ENCODE data around the gene PIK3C2B.

DNA sequence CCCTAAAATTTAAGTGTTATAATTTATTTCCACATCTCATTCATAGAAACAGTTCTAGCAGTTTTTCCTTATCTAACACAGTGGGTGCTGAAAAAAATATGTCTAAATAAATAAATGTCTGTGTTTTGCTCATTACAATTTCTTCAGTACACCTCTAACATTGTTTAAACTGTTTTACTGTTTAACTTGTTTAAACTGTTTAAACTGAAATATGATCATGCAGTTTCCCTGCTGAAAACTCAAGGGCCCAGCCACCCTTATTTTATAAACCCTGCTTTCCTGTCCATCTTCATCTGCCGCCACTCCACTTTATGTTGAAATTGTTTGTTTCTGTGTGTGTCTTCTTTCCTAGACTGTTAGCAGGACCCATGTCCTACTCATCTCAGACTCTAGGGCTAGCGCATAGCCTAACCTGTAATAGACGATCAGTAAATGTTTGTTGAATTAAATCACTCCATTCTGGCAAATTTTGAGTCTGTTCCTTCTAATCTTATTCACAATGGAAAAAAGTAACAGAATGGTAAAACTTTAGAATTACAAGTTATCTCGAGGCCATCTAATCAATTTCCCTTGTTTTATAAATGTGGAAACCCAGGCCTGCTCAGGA lies 9.4 kb upstream of the PIK3C2B start:
- TF ChIP-seq, protein P1, sequence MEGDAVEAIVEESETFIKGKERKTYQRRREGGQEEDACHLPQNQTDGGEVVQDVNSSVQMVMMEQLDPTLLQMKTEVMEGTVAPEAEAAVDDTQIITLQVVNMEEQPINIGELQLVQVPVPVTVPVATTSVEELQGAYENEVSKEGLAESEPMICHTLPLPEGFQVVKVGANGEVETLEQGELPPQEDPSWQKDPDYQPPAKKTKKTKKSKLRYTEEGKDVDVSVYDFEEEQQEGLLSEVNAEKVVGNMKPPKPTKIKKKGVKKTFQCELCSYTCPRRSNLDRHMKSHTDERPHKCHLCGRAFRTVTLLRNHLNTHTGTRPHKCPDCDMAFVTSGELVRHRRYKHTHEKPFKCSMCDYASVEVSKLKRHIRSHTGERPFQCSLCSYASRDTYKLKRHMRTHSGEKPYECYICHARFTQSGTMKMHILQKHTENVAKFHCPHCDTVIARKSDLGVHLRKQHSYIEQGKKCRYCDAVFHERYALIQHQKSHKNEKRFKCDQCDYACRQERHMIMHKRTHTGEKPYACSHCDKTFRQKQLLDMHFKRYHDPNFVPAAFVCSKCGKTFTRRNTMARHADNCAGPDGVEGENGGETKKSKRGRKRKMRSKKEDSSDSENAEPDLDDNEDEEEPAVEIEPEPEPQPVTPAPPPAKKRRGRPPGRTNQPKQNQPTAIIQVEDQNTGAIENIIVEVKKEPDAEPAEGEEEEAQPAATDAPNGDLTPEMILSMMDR (IDR thresholded peaks at IDR 0.05), result no peak
- no peak for TF ChIP-seq EP300 (IDR thresholded peaks at IDR 0.05)
- TF ChIP-seq POLR2A (IDR thresholded peaks at IDR 0.05), result no peak

Data from ovary (tissue), 3 donors.